Measurements from ENCODE around the gene DLGAP4. TPM values are rescaled to one million over a fixed set of nuclear protein-coding genes. Genes with fewer than 3 reads are reported as not detected.

Gene DLGAP4
- total and polyA plus RNA-seq, 2 of the 13 experiments (the other 11 are each of a cell fraction or from before 2014, with no cell fraction given) = 15.2 to 26.7 TPM

DNA sequence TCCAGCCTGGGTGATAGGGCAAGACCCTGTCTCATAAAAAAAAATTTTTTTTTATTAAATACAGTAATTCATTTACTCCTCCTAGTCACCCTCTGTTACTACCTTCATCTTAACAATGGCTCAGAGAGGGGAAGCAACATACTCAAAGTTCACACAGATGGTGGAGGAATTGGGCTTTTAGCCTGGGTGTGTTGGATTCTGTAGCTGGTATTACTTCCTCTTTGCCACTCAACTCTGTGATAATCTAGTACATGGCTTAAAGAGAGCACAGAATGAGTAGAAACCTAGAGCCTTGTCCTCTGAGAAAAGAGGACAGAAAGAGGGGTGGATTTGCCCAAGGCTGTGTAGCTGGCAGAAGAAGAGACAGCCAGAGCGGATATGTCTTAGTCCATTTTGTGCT lies 96.6 kb downstream of the DLGAP4 start:
- Histone ChIP-seq H3K4me3 (replicated peaks in 1 of 3; ENCODE audit: insufficient read depth in 1 of 3, low read depth in 2 of 3, low read length in 3 of 3) (no peak overlapping the region), H3K79me2 (ENCODE audit: insufficient read depth, low read length) (no peaks in the 10 kb centered on the region), H2AFZ (ENCODE audit: low read length) (no peak overlapping the region), H3K36me3 (replicated peaks in 1 of 2; ENCODE audit: control insufficient read depth in 1 of 2, insufficient read depth in 2 of 2, low read length in 2 of 2) (no peaks in the 10 kb centered on the region), H3K27me3 (ENCODE audit: control insufficient read depth in 1 of 2, insufficient read depth in 2 of 2, low read length in 2 of 2) (peaks cover 0 to 41% of the 10 kb centered on the region in 2 experiments; a peak in 3 of 5 replicates), H3K4me2 (ENCODE audit: low read depth, low read length) (no peak overlapping the region), H3K27ac (ENCODE audit: extremely low read length, insufficient read depth, low read length) (no peak overlapping the region), H3K4me1 (ENCODE audit: insufficient read depth, low read length) (0 out of 2 replicates have a peak, but pooled peaks cover 5% of the 10 kb centered on the region), H4K20me1 (ENCODE audit: insufficient read depth, low read length) (no peaks in the 10 kb centered on the region), H3K9me3 (ENCODE audit: low read length) (no peaks in the 10 kb centered on the region), H3K9ac (ENCODE audit: insufficient read depth, low read depth, low read length) (no peak overlapping the region)
- FAIRE-seq (no peak), DNase-seq (ENCODE audit: low spot score) (no peak), ATAC-seq (no peak)
- BruUV-seq (replicated peaks) = no TSS peak
- intact Hi-C loops (cut with micrococcal nuclease; ENCODE audit: unreplicated experiment) (no loop called here), in situ Hi-C loops (cut with HindIII; ENCODE audit: extremely low pct_ligation_motif_present, low pct_unique_long_range_greater_than_20kb) (no loop called here)
- TF ChIP-seq, protein P1, sequence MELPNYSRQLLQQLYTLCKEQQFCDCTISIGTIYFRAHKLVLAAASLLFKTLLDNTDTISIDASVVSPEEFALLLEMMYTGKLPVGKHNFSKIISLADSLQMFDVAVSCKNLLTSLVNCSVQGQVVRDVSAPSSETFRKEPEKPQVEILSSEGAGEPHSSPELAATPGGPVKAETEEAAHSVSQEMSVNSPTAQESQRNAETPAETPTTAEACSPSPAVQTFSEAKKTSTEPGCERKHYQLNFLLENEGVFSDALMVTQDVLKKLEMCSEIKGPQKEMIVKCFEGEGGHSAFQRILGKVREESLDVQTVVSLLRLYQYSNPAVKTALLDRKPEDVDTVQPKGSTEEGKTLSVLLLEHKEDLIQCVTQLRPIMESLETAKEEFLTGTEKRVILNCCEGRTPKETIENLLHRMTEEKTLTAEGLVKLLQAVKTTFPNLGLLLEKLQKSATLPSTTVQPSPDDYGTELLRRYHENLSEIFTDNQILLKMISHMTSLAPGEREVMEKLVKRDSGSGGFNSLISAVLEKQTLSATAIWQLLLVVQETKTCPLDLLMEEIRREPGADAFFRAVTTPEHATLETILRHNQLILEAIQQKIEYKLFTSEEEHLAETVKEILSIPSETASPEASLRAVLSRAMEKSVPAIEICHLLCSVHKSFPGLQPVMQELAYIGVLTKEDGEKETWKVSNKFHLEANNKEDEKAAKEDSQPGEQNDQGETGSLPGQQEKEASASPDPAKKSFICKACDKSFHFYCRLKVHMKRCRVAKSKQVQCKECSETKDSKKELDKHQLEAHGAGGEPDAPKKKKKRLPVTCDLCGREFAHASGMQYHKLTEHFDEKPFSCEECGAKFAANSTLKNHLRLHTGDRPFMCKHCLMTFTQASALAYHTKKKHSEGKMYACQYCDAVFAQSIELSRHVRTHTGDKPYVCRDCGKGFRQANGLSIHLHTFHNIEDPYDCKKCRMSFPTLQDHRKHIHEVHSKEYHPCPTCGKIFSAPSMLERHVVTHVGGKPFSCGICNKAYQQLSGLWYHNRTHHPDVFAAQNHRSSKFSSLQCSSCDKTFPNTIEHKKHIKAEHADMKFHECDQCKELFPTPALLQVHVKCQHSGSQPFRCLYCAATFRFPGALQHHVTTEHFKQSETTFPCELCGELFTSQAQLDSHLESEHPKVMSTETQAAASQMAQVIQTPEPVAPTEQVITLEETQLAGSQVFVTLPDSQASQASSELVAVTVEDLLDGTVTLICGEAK (IDR thresholded peaks at IDR 0.05) = no peak
- TF ChIP-seq, protein P1 (CRISPR knock-in tag; IDR thresholded peaks at IDR 0.05) = no peak
- TF ChIP-seq NCOR1 (IDR thresholded peaks at IDR 0.05; ENCODE audit: borderline replicate concordance, low read length) (no peak), ZBTB42 (CRISPR knock-in tag; IDR thresholded peaks at IDR 0.05) (no peak), RARG (CRISPR knock-in tag; IDR thresholded peaks at IDR 0.05; ENCODE audit: low read depth) (no peak), ZNF230 (CRISPR knock-in tag; IDR thresholded peaks at IDR 0.05) (no peak), PTBP1 (IDR thresholded peaks at IDR 0.05; ENCODE audit: low read depth, low read length, poor library complexity, severe bottlenecking) (no peak), FOXP1 (IDR thresholded peaks at IDR 0.05) (no peak), FOXP1 (CRISPR knock-in tag; IDR thresholded peaks at IDR 0.05) (no peak), ZNF670 (CRISPR knock-in tag; IDR thresholded peaks at IDR 0.05; ENCODE audit: borderline replicate concordance) (no peak), ZNF296 (CRISPR knock-in tag; conservative IDR thresholded peaks at IDR 0.05) (no peak), ETV5 (CRISPR knock-in tag; IDR thresholded peaks at IDR 0.05; ENCODE audit: borderline replicate concordance) (no peak)
- ChIA-PET CTCF (ENCODE audit: low intra/inter-chr PET ratio, low total read pairs) (no interaction called here), POLR2A (no interaction called here)
- WGBS (ENCODE audit: low lambda C conversion rate) = 39% methylated on average over 1 of the region's 1 CpG

All from HepG2 (cell line).